Activated CD4-positive, alpha-beta T cell treated with anti-CD3 and anti-CD28 coated beads, Interleukin-2, amount 10 ng/mL, durations not matched to agents 7 days and 5 days (primary cell): ENCODE measurements around the gene HDGF. TPM values are rescaled to one million over a fixed set of nuclear protein-coding genes. Genes with fewer than 3 reads are reported as not detected.

Source experiments
- CTCF ChIA-PET: fragments of 350-600 bp; sonication (Branson Sonifier 250); formaldehyde crosslinking; loops from one replicate; lab custom pipeline; 2021; ENCODE audit warnings: antibody characterized with exemption; lab: Charles Lee
- POLR2A ChIA-PET: fragments of 350-600 bp; sonication (Branson Sonifier 250); formaldehyde crosslinking; loops from one replicate; lab custom pipeline; 2021; ENCODE audit warnings: antibody characterized with exemption; lab: Charles Lee
- DNase-seq: peaks from one replicate; pipeline ENCODE4 v3.0.0-alpha.2; 2020
- H3K27ac Mint-ChIP-seq: one replicate; pipeline ENCODE4 v1.8.0; 2021; ENCODE audit warnings: mild to moderate bottlenecking, moderate library complexity, mixed read lengths
- H3K27me3 Mint-ChIP-seq: one replicate; pipeline ENCODE4 v1.8.0; 2021; ENCODE audit warnings: mixed read lengths
- H3K36me3 Mint-ChIP-seq: one replicate; pipeline ENCODE4 v1.8.0; 2021; ENCODE audit warnings: low read depth, mixed read lengths
- H3K4me1 Mint-ChIP-seq: one replicate; pipeline ENCODE4 v1.8.0; 2021; ENCODE audit warnings: mixed read lengths
- H3K4me3 Mint-ChIP-seq: one replicate; pipeline ENCODE4 v1.8.0; 2021; ENCODE audit warnings: mild to moderate bottlenecking, moderate library complexity, mixed read lengths
- H3K9me3 Mint-ChIP-seq: one replicate; pipeline ENCODE4 v1.8.0; 2021; ENCODE audit warnings: mixed read lengths
- total RNA-seq, 2 experiments: library from RNA; stranded (reverse); gene quantifications; one replicate each; pipeline ENCODE4 v1.2.3, GENCODE V29; 2021

The HDGF gene
- total RNA-seq, 2 experiments from 2014 or later, result 288 to 301 TPM

- peaks cover 5% of the 10 kb centered on the region for H3K36me3 Mint-ChIP-seq
- peaks cover 25% of the 10 kb centered on the region for H3K4me1 Mint-ChIP-seq
- peaks cover 35% of the 10 kb centered on the region for H3K27me3 Mint-ChIP-seq
- H3K4me3 Mint-ChIP-seq, result no peak overlapping the region
- no peak overlapping the region for H3K27ac Mint-ChIP-seq
- no peaks in the 10 kb centered on the region for H3K9me3 Mint-ChIP-seq
- POLR2A ChIA-PET, result no interaction called here
- DNase-seq, result no peak
- CTCF ChIA-PET, result interaction anchor here (1.0 to 6.7 kb wide), 4 partner anchors 18 to 152 kb away, joined by 4 to 63 read pairs (median 40); no protein-coding TSS in a partner anchor
Measured at GRCh38 chr1:156708218-156708661, 43.2 kb downstream of the HDGF start.

DNA sequence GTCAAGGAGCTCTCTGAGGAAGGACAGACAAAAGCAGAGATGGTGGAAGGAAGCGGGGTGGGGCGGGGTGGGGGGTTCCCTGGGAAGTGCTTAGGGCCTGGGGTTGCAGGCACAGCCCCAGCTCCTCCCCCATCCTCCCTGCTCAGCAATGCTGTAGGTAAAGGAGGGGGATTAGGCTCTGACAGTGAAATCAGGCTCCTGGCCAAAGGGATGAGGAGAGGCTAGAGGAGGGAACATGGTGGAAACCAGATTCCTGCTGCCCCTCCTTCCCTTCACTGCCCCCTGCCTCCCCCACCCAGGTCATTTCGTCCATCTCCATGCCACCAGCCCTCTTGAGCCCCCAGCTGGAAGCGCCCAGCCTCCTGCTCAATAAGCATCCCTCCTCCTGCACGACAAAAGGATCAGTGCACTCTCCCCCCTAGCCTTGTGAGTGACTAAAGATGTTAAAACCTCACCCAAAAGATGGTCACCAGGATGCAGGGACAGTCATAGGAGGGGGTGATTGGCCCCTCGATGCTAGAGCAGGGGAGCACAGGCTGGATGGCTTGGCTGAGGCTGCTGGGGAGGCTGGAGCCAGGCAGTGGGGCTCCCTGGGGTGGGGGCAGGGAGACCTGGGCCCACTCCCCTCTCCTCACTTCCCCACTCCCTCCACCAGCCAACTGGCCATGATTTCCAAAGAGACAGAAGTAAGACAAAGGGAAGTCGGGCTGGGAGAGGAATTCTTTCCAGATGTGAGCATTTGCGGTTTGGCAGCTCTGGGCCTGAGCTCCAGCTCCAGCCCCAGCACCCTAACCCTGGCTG lies 43.9 kb downstream of the HDGF start:
- Mint-ChIP-seq H3K9me3 (no peaks in the 10 kb centered on the region), H3K4me1 (peaks cover 25% of the 10 kb centered on the region), H3K27ac (no peak overlapping the region), H3K27me3 (peaks cover 38% of the 10 kb centered on the region), H3K4me3 (no peak overlapping the region), H3K36me3 (peaks cover 5% of the 10 kb centered on the region)
- POLR2A ChIA-PET, result no interaction called here
- CTCF ChIA-PET, result interaction anchor here (0.9 to 6.7 kb wide), 10 partner anchors 8 to 182 kb away, joined by 3 to 63 read pairs (median 14); partner anchors contain the start of genes INSRR and NTRK1
- DNase-seq, result no peak

DNA sequence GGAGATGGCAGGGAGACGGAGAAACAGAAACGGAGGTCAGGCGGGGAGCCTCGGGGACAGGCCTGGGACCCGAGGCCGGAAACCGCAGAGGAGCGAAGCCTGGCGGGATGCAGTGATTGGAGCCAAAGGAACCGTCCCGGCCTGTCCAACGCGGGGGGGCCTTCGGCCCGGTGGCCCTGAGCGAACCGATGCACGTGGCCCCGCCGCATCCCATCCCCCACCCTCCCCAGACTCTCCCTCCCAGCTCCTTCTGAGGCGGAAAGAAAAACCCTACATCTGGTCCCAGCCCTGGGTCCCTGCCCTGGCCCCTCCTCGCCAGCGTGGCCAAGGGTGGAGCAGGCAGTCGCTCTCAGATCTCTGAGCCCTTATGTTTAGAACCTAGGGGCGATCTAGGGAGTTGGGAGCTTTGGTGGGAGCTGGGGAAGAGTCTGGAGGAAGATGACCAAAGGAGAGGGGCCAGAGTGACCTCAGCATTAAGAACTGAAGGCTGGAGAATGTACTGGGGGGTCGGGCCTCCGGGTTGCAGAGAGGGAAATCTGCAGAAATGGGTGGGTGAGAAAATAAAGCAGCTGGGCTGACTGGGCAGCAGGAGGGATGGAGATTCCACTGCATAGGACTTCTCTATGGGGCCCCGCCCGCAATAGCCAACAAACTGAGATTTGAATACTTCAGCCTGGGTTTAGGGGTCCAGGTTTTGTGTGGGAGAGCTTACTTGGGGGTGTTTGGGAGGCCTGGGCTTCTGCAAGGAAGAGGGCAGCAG lies 44.6 kb downstream of the HDGF start:
- DNase-seq, result no peak
- H3K36me3 Mint-ChIP-seq, result peaks cover 5% of the 10 kb centered on the region
- POLR2A ChIA-PET, result interaction anchor here (0.7 kb wide), 1 partner anchor 106 kb away, joined by 5 read pairs; no protein-coding TSS in a partner anchor
- H3K9me3 Mint-ChIP-seq, result no peaks in the 10 kb centered on the region
- CTCF ChIA-PET, result interaction anchor here (0.6 to 6.7 kb wide), 19 partner anchors 9 to 288 kb away, joined by 3 to 63 read pairs (median 4); partner anchors contain the start of genes INSRR and NTRK1
- H3K27ac Mint-ChIP-seq, result no peak overlapping the region
- peak overlapping the region; percentile 71 for H3K4me3 Mint-ChIP-seq
- peaks cover 25% of the 10 kb centered on the region for H3K4me1 Mint-ChIP-seq
- H3K27me3 Mint-ChIP-seq, result peaks cover 38% of the 10 kb centered on the region

DNA sequence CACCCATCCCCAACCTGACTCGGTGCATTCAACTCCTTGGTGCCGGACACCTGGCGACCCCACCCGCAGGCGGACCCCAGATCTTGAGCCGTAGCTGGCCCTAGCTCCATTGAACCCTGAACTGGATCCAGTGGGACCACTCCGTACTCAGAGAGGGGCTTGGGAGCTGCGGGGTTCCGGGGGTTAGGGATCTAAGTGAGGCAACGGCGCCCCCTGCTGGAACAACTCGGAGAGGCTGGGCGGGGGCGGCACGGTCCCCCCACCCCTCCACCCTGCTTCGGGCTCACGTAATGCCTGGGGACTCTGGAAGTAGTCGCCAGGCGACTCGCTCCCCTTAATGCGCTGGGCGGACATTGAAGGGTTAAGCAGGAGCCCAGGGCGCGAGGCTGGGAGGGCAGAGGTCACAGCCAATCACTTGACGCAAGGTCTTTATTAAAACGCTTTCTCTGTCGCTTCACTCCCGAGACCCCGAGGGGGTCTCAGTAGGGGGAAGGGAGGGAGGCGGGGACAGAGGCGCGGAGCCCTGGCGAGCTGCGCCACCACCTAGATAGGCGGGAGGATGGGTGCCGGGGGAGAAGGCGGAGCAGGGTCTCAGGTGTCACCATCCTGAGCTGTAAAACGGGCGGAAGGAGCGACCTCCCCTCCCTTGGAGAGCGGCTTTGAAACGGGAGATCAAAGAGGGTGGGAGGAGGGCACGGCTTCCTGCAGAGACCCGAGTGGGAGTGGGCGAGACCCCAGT lies 45.4 kb downstream of the HDGF start:
- peaks cover 5% of the 10 kb centered on the region for H3K36me3 Mint-ChIP-seq
- peaks cover 25% of the 10 kb centered on the region for H3K4me1 Mint-ChIP-seq
- DNase-seq, result peak; percentile 65
- peak overlapping the region; percentile 71 for H3K4me3 Mint-ChIP-seq
- no peak overlapping the region for H3K27ac Mint-ChIP-seq
- peaks cover 38% of the 10 kb centered on the region for H3K27me3 Mint-ChIP-seq
- ChIA-PET POLR2A (interaction anchor here (0.7 kb wide), 1 partner anchor 107 kb away, joined by 5 read pairs; no protein-coding TSS in a partner anchor), CTCF (interaction anchor here (0.6 to 6.7 kb wide), 24 partner anchors 8 to 320 kb away, joined by 3 to 63 read pairs (median 3); partner anchors contain the start of genes INSRR and NTRK1)
- no peaks in the 10 kb centered on the region for H3K9me3 Mint-ChIP-seq

GRCh38 chr1:156705321-156705917 lies 46.1 kb downstream of the HDGF start, which contains the start of gene CRABP2:
Gene CRABP2, minus strand, starts transcription at chr1:156705583. Its CDS starts 137 bp downstream, at chr1:156705446.
- DNase-seq, result no peak
- H3K27ac Mint-ChIP-seq, result peak within 1 kb of the TSS; percentile 36

GRCh38 chr1:156704930-156705320 lies 46.5 kb downstream of the HDGF start:
- ChIA-PET CTCF (interaction anchor here (1.0 to 6.7 kb wide), 5 partner anchors 11 to 155 kb away, joined by 3 to 63 read pairs (median 21); partner anchors contain the start of genes INSRR and NTRK1), POLR2A (no interaction called here)
- Mint-ChIP-seq H3K36me3 (peaks cover 5% of the 10 kb centered on the region), H3K4me1 (peaks cover 25% of the 10 kb centered on the region), H3K4me3 (no peak overlapping the region), H3K27me3 (peaks cover 38% of the 10 kb centered on the region), H3K9me3 (no peaks in the 10 kb centered on the region), H3K27ac (no peak overlapping the region)
- DNase-seq, result no peak

More at GRCh38 chr1:156705321-156705917, 46.1 kb downstream of the HDGF start, which contains the start of gene CRABP2:
- Mint-ChIP-seq H3K36me3 (peaks cover 5% of the 10 kb centered on the region), H3K4me1 (peaks cover 25% of the 10 kb centered on the region), H3K9me3 (no peaks in the 10 kb centered on the region), H3K4me3 (peak within 1 kb of the TSS; percentile 71), H3K27me3 (peaks cover 38% of the 10 kb centered on the region)
- ChIA-PET POLR2A (no interaction called here), CTCF (interaction anchor here (0.6 to 6.7 kb wide), 19 partner anchors 8 to 319 kb away, joined by 3 to 63 read pairs (median 4); partner anchors contain the start of genes INSRR and NTRK1)

GRCh38 chr1:156704166-156704711 lies 47.2 kb downstream of the HDGF start:
- H3K27me3 Mint-ChIP-seq, result peaks cover 40% of the 10 kb centered on the region
- POLR2A ChIA-PET, result no interaction called here
- peaks cover 5% of the 10 kb centered on the region for H3K36me3 Mint-ChIP-seq
- H3K4me3 Mint-ChIP-seq, result no peak overlapping the region
- peaks cover 25% of the 10 kb centered on the region for H3K4me1 Mint-ChIP-seq
- CTCF ChIA-PET, result interaction anchor here (1.0 to 6.7 kb wide), 7 partner anchors 7 to 22 kb away, joined by 3 to 63 read pairs (median 5); no protein-coding TSS in a partner anchor
- H3K27ac Mint-ChIP-seq, result peak overlapping the region; percentile 36
- no peak for DNase-seq
- no peaks in the 10 kb centered on the region for H3K9me3 Mint-ChIP-seq

DNA sequence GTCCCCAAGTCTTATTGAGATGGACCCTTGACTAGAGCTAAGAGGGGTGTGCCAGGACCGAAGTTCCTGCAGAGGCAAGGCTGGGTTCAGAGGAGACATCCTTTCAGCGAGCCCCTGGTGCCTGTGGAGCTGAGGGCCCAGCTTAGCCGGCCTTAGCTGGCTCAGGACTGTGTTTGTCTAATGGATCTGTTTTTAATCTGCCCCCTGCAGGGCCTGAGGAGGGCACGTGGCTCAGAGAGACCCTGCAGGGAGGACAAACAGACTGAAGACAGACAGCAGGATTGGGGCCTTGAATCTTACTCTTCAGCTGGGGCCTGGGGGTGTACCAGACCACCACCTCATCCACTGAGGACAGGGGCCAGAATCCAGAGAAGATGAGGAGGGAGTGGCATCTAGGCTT lies 47.7 kb downstream of the HDGF start:
- peaks cover 25% of the 10 kb centered on the region for H3K4me1 Mint-ChIP-seq
- CTCF ChIA-PET, result interaction anchor here (0.6 to 6.7 kb wide), 8 partner anchors 8 to 170 kb away, joined by 3 to 56 read pairs (median 3); no protein-coding TSS in a partner anchor
- peaks cover 5% of the 10 kb centered on the region for H3K36me3 Mint-ChIP-seq
- H3K9me3 Mint-ChIP-seq, result no peaks in the 10 kb centered on the region
- peaks cover 40% of the 10 kb centered on the region for H3K27me3 Mint-ChIP-seq
- DNase-seq, result no peak
- H3K27ac Mint-ChIP-seq, result no peak overlapping the region
- H3K4me3 Mint-ChIP-seq, result no peak overlapping the region
- POLR2A ChIA-PET, result no interaction called here

DNA sequence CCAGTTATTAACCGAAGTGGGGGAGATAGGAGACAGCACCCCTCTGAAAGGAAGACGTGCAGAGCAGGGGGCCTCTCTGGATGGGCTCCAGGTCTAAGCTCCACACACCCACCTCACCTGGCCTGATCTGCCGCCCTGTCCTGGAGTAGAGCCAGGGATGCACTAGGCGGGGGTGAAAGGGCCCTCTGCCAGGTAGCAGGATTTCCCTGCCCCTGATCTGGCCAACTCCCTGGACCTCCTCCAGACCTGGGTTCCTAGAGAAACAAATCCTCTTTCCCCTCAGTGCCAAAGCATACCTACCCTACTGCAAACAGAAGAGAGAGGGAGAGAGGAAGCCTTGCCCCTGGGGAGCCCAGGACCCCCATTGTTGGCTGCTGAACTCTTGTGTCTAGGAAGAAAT lies 48.1 kb downstream of the HDGF start:
- Mint-ChIP-seq H3K36me3 (peaks cover 5% of the 10 kb centered on the region), H3K27me3 (peaks cover 40% of the 10 kb centered on the region), H3K27ac (no peak overlapping the region), H3K9me3 (no peaks in the 10 kb centered on the region), H3K4me3 (no peak overlapping the region), H3K4me1 (peaks cover 25% of the 10 kb centered on the region)
- DNase-seq, result no peak
- ChIA-PET POLR2A (no interaction called here), CTCF (interaction anchor here (0.6 to 6.7 kb wide), 9 partner anchors 8 to 171 kb away, joined by 3 to 56 read pairs (median 3); no protein-coding TSS in a partner anchor)

DNA sequence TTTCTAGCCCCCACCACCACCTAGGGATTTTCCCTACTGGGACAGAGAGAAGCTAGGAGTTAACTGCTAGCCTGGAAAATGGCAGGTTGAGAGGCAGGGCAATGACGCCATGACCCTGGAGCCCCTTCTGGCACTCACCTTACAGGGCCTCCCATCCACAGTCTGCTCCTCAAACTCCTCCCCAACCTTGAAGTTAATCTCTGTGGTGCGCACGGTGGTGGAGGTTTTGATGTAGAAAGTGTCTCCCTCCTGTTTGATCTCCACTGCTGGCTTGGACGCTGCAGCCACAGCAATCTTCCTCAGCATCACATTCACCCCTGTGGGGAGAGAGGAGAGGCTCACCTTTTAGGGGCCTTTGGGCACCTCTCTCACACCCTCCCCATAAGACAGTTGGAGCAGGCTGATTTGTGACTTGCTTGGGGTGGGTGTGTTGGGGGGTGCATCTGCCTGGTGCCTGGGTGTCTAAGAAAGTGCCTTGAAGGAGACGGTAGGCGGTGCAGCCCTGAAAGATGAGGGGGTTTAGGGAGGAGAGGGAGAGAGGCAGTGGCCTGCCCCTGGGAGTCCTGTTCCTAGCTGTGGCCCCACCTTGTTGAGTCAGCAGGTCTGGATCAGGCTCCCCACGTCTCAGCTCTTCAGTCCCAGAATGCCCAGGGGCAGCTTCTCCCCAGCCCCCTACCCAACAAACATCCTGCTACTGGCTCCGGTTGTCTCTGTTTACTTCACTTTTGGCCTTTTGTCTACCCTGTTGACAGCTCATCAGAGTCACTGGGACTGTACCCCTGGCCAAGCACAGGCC lies 50.5 kb downstream of the HDGF start:
- peaks cover 5% of the 10 kb centered on the region for H3K36me3 Mint-ChIP-seq
- H3K27me3 Mint-ChIP-seq, result peaks cover 33% of the 10 kb centered on the region
- peaks cover 11% of the 10 kb centered on the region for H3K4me1 Mint-ChIP-seq
- no peak overlapping the region for H3K27ac Mint-ChIP-seq
- H3K9me3 Mint-ChIP-seq, result no peaks in the 10 kb centered on the region
- ChIA-PET POLR2A (no interaction called here), CTCF (interaction anchor here (1.0 to 3.0 kb wide), 7 partner anchors 10 to 40 kb away, joined by 3 to 20 read pairs (median 4); no protein-coding TSS in a partner anchor)
- DNase-seq, result no peak
- no peak overlapping the region for H3K4me3 Mint-ChIP-seq
